HG03064 (cell line): ENCODE results near the gene OGFOD3.

Experiments used
- ATAC-seq: cut with Tn5 transposase; IDR thresholded peaks from one replicate; pipeline ENCODE4 v1.9.1; 2021; ENCODE audit warnings: low read depth; ENCODE audit not compliant: unreplicated experiment

OGFOD3 gene

DNA sequence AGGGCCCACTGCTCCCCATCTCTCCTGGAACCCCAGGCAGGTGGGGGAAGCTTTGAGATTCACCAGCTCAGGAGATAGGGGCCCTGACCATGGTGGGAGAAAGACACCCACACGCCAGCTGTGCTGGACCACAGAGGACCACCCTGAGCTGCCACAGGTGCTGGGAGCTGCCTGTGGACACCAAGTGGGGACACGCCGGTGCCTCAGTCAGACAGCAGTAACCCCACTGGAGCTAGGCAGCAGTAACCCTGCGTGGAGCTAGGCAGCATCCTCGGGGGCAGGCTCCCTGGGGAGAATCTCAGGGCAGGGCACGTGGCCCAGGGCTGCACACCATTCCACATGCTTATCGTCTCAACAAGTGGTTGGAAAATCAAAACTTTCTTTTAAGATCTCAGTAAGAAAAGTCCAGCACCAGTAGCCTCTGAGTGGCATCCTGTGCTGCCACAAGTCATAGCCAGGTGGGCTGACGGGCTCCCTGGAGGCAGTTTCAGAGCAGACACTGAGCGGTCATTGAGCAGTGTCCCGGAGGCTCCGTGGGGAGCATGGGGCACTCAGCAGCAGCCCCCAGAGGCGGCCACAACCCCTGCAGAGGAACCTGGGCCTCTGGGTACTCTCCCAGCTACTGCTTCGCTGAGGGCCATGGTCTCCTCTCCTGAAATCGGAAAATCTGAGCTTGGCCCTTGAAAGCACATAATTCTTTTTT, 8.2 kb downstream of the OGFOD3 start:
- ATAC-seq, result no peak

DNA sequence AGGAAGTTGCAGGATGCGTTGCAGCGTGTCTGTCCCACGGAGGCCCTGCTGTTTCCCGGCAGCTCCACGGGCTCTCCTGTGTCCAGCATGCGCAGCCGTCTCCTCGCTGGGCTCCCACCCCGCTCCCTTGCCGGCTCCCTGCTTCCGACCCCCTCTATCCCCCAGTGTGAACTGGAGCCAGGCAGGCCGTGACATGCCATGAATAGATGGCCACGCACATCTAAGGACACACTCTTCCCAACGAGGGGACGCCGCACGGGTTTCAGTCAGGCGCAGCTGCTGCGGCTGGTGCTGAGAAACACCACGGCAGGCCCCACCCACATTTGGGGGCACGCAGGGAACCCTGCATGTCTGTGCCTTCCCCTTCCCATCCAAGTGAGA, 9.5 kb downstream of the OGFOD3 start:
- ATAC-seq, result no peak

DNA sequence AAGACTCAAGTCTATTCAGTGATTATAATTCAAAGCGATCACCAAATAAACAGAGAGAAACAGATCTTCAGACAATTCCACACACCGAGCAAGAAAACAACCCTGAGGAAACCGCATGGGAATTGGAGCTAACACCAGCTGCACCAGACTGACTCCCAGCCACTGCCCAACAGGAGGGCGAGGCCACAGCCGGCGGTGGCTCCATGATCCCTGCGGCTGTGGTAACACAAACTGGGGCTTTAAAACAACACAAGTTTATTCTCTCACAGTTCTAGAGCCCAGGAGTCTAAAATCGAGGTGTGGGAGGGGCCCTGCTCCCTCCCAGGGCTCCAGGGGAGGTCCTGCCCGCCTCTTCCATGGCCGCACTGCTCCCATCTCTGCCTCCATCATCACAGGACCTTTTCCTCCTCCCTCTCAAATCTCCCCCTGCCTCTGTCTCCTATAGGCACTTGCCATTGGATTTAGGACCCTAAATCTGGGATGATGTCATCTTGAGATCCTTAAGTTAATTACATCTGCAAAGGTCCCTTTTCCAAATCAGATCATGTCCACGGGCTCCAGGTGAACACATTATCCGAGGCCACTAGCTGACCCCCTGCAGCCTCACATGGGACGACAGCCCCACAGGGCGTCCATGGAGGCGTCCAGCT, 10.0 kb downstream of the OGFOD3 start:
- ATAC-seq, result no peak

DNA sequence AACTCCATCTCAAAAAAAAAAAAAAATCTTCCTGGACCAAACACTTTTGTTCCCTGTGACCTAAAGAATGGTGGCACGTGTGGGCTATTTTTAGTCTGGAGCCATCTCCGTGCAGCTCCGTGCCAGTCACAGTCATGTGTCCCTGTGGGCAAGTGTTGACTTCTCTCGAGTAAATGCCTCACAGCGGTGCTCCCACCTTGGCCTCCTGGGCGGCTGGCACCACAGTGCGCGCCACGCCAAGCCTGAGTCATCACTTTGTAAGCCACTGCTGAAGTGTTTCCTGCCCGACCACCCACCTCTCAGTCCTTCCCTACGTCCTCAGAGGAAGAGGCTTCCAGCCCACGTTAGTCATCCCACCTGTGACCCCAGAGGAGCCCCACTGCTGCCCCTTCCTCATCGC, 11.1 kb downstream of the OGFOD3 start:
- no peak for ATAC-seq

DNA sequence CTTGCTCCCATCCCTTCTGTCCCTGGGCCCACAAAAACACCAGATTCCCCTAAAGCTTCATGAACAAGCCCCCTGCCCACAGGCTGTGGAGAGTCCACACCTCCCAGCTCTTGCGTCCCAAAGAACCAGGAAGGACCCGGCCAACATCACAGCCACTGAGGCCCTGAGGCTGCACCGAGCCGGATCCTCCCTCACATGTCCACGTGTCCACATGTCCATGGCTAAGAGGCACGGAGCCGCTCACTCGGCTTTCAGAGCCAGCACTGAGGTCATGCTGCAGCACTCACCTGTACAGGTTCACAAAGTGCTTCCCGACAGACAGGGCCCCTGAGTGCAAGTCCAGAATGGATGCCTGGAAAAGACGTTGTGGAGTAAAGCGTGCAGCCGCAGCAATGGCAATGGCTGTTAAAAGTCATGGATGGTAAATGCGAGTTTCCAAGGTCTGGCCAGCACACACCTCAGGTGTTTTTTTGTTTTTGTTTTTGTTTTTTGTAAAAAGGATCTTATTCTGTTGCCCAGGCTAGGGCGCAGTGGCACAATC, 12.2 kb downstream of the OGFOD3 start:
- no peak for ATAC-seq

DNA sequence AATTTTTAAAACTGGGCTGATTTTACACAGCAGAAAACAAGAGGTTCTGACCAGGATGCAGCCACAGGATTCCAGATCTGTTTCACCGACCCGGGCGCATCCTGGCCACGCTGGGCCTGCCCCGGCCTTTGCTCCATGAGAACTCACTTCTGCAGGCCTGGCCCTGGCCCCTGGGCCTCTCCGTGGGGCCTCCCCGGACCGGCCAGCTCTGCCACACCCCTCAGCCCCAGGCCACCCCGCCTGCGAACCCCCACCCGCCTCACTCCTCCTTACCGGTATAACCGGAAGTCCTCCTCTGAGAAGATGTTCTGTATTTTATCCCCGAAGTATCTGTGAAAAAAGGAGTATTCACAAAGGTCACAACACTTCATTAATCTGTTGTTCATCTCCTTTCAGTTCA, 13.3 kb downstream of the OGFOD3 start:
- no peak for ATAC-seq

DNA sequence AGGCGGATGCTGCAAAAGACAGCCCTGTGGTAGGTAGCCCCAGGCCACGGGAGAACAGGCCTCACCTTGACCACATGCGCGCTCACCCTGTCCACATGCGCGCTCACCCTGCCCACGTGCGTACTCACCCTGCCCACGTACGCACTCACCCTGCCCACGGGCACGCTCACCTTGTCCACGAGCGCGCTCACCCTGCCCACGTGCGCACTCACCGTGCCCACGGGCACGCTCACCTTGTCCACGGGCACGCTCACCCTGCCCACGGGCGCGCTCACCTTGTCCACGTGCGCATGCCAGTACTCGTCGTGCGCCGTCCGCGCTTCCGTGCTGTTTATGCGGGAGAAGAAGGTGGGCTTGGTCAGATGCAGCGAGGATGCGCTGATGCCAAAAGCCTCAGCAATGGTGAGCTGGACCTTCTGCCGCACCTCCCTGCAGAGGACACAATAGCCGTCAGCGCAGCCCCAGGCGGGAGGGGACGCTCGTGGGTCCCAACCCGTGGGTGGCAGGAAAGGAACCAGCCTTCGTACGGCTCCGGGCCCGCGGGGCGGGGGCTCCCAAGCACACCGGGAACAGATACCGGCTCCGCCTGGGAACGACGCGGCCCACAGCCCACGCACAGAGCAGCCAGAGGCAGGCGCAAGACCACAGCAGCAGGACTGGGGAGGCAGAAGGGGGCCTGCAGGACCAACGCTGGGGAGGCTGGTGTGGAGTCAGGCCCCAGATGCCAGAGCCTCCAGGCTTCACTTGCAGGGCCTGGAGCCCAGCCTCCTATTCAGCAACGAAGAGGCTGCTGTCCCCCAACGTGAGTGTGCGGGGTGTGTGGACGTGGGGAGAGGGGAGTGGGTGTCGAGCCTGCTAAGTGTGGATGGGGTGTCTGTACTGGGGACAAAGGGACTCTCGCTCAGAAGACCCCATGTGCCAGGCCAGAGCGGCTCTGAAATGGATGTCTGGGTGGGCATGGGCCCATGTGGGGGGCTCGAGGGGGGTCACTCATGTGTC, 14.4 kb downstream of the OGFOD3 start:
- ATAC-seq, result no peak

DNA sequence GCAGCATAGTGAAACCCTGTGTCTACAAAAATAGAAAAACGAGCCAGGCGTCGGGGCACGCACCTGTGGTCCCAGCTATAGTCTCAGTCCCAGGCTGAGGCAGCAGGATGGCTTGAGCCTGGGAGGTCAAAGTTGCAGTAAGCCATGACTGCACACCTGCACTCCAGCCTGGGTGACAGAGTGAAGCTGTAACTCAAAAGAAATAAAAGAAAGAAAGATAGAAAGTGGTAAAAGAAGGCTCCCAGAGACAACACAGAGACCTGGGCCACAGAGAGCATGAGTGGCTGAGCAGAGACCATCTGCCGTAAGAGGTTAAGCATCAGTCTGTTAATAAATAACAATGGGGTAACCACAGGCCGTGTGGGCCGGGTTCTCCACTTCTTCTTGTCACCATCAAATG, 15.5 kb downstream of the OGFOD3 start:
- ATAC-seq, result peak; percentile 54

DNA sequence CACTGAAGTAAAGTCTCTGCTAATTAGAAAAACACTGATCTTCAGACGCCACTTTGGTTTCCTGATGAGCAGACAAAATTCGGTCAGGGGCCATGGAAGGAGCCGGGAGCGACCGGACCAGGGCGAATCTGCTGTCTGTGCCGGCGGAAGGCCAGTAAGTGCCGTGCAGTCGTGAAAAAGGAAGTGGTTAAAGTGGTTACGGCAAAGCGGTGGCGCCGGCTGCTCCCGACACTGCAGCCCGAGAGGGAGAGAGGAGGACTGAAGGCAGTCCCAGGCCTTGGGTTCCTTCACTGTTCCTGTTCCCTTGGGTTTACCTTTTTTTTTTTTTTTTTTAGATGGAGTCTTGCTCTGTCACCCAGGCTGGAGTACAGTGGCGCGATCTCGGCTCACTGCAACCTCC, 17.6 kb downstream of the OGFOD3 start:
- no peak for ATAC-seq

DNA sequence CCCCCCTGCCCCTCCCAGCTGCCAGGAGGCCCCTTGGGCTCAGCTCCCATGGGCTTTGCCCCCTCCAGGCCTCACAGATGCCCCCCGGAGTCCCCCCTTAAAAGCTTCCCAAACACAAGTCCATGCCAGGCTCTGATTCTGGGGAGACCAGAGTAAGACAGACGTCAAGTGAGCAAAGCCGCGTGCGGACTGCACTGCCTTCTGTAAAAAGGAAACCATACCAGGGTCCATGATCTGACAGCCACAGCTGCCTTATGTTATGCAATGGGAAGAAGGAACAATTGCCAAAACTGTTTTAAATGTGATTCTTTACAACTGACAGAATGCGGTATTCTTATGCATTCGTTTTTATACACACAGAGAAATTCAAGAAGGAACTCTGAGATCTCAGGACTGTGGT, 18.2 kb downstream of the OGFOD3 start:
- ATAC-seq, result no peak

DNA sequence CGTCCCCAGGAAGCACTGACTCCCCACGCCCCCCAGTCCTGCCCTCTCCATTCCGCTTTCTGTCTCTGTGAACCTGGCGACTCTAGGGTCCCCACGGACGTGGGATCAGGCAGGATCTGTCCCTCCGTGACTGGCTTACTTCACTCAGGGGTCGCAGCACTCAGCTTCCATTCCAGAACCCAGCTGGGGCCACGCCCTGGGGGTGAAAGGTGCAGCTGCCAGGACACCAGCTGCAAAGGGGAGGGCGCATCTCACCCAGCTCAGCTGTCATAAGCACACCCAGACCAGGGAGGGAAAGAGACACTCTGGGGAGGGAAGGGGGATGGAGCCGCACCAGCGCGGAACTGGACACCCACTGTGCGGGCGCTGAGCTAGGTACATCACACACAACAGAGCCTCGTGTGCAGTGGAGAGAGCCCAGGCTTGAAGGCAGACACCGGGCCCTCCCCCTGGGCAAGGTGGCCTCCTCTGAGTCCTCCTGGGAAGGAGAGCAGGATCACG, 18.7 kb downstream of the OGFOD3 start:
- no peak for ATAC-seq

DNA sequence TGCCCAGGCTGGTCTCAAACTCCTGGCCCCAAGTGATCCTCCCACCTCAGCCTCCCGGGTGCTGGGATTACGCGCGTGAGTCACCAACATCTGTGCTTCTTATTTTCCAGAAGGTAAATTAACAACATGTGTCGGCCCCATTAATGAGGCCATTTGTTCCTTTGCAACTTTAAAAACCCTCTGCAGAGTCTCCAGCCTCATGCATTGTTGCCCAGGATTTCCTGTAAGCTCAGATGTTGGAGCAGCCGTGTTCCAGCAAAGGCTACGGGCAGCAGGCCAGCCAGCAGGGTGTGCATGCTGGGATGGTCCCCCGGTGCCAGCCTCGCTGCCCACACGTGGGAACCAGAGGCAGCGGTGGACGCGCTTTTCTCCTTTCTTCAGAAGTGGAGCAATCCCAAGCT, 19.3 kb downstream of the OGFOD3 start:
- ATAC-seq, result no peak

DNA sequence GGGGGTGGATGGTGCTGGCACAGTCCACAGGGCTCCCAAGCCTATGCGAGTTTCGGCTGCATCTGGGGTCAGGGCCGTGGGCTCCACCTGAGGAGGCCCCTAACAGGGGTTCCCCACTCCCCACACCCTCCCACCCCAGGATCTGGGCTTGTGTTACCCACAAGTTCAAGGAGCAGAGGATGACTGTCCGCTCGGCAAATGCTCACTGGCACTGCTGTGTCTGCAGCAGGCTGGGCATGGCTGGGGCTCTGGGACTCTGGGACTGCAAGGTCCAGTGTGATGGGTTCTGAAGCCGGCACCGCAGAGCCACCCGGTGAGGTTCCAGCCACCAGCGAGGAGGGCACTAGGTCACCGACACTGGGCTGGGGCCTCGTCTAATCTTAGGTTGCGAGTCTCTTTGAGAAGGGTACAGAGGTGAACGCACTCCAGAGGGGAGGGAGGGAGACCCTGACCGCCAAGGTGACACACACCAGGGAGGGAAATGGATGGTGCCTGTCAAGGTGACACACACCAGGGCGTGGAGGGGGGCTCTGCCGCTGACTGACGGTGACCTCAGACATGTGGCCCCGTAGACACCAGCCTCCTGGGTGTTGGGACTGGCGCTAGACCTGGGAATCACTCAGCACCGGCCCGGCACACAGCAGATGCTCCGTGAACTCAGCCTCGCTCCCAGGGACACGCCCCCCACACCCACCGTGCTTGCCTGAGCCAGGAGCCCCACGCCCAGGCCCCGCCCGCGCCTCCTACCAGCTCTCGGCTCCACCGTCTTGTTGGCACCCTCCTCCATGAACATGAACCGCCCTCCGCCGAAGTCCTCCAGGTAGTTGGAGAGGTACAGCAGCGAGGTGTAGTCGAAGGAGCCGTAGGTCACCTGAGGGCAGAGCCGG, 20.7 kb downstream of the OGFOD3 start:
- no peak for ATAC-seq

DNA sequence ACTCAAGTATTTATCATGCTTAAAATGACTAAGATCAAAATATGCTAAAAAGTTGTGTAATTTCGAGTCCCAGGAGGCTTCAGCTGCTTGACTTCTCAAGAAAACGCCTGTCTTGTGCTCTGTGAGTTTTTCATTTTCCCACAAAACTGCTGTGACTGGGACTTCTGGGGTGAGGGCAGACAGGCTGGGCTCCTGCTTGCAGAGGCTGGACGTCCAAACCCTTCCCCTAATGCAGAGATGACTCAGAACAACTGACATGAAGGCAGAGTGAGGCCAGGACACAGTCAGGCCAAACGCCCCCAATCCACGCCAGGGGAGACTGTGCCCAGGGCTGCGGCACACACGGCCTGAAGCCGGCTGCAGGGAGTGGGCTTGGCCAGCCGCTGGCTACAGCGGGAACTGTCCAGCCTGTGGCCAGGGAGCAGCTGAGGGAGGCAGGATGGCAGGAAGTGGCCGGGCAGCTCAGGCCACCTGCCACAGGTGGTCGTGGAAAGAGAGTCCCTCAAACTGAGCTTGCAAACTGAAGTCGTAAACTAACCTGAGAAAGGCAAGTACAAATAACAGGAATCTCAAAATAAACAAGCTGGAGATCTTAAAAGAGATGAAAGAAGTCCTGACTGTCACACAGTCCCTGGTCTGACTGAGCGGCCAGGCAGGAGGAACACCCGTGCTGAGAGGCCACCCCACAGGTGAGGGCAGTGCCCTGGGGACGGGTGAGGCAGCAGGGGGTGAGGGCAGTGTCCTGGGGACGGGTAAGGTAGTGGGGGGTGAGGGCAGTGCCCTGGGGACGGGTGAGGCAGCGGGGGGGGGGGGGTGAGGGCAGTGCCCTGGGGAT, 21.6 kb downstream of the OGFOD3 start:
- no peak for ATAC-seq

DNA sequence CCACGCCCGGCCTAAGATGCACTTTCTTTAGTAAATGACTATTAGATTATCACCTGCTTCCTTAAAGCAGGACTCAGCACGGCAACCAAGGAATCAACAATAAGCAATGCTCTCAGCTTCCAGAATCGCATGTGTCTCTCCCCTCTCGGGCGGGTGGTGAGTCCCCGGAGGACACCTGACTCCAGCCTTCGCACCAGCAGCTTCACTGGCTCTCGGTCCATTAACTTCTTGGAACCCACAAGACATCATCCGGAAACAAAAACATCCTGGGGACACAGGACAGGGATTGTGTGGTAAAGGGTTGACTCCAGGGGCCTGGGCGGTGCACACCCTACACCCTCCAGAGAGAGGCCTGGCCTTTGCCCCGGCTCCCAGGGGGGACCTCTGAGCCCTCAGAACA, 24.1 kb downstream of the OGFOD3 start:
- ATAC-seq, result no peak

DNA sequence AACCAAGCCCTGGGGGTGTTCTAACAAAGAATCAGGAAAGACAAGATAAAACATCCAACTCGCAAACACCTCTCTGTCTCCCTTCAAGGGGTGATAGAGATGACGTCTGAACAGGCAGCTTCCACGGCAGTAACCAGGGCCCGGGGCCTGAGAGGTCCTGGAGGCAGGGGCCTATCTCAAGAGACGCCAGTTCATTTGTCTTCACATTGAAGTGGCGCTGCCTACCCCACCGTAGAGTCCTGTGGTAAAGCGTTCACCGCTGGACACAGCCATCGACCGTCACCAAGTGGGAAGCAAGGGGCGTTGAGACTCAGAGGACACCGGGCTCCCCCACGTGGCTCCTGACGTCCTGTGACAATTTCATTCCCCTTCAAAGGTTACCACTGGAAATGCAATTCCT, 25.4 kb downstream of the OGFOD3 start:
- no peak for ATAC-seq

DNA sequence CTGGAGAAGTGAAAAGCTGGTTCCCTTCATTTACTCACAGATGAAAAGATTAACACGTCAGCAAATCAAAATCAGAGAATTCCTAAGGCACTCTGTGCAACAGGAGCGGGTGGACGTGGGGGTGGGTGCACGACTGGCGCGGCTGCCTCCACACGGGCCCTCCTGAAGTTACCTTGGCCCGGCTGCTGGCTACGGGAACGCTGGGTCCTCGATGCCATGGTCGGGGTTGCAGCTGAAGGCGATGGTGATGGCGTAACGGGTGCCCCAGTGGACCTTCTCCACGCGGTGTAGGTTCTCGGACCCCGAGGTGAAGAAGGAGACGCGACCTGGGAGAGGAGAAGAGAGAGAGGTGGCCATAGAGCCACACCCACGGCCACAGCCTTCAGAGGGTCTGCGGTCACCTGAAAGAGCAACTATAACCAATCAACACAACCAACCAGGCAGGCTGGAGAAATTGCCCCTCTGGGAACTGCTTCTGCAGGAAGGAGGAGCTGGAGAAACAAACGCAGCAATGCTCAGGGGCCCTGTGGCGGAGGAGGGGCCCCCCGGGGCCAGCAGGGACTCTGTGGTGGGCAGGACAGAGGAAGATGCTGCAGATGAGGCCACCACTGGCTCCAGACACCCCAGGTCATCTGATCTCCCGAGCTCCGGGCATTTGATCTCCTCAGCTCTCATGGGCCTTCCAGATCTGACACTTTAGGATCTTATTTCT, 26.0 kb downstream of the OGFOD3 start:
- ATAC-seq, result no peak

DNA sequence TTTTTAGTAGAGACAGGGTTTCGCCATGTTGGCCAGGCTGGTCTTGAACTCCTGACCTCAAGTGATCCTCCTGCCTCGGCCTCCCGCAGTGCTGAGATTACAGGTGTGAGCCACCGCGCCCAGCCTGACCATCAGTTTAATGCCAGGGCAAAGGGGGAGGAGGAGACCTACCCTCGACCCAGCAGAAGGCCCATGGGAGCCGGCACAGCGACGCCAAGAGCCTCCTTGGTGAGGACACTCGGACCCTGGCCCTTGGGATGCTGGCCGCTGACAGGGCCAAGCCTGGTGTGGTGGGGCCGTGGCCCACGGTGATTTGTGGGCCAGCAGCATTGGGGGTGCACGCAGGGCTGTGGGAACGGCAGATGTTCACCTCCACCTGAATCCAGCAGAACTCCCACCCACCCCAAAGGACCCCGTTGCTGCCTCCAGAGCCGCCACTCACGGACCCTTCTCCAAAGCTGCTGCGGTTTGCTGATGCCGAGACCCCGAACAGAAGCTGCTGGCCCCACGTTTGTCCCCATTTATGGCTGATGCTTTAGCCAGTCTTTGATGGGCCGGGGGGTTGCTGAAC, 26.8 kb downstream of the OGFOD3 start:
- ATAC-seq, result no peak
